ENCODE data around the gene MYLK.
"Not testable (repeated sequence)": the region's sequence is repeated elsewhere in the genome, so short reads cannot be mapped to it uniquely, and the experiment has no call there.

MYLK gene

DNA sequence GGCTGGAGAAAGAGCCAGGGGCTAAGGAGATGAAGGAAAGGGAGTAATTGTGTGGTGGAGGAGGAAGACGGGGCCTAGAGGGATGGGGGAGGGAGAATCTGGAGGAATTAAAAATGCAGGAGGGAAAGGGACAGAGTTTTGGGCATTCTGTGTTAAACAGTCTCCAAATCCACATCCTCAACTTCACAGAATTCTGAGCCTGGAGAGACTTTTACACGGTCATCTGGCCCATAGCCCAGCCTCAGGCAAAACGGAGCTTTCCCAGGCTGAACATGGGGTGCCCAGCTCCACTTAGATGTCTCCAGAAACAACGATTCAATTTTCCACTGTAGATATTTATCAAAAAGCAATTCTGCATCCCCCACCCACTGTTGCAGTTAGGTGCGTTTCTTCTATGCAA lies 161.7 kb downstream of the MYLK start:
- DNase-seq (ENCODE audit: low read depth): no peak

DNA sequence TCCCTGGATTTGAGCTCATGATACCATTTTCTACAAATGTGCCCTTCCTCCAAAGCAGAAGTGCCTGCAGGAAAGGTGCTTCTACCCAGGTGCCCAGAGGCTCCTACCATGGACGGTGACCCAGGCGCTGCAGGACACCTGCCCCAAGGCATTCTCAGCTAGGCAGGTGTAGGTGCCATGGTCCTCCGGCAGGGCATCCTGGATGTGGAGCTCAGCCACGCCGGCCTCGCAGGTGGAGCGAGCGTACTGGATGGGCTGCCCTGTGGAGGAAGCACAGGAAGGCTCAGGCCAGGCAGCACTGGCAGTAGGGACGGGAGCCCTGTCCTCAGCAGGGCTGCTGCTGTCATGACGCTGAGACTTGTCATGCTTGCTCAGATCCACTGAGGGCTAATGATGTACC lies 162.1 kb downstream of the MYLK start:
- no peak for DNase-seq (ENCODE audit: low read depth)

GRCh38 chr3:123721095-123721689 lies 162.9 kb downstream of the MYLK start:
- not testable (repeated sequence) for DNase-seq (ENCODE audit: low read depth)

DNA sequence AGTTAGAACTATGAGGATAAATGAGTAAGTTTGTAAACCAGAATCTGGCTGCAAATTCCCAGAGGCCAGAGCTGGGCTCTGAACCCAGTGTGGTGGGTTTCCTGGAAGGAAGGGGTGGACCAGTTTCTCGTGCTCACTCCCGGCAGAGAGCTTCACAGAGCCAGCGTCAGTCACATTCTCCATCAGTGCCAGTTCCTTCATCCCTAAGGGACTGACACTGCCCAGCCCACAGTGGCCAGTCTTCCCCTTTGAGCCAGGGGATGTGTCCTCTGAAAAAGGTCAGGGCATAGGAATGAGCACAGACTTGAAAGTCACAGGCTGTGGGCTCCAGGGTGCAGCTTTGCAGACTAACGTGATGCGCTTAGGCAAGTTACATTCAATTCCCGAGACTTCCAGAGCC lies 163.5 kb downstream of the MYLK start:
- no peak for DNase-seq (ENCODE audit: low read depth)

GRCh38 chr3:123719862-123720453 lies 164.2 kb downstream of the MYLK start:
- DNase-seq (ENCODE audit: low read depth): no peak

DNA sequence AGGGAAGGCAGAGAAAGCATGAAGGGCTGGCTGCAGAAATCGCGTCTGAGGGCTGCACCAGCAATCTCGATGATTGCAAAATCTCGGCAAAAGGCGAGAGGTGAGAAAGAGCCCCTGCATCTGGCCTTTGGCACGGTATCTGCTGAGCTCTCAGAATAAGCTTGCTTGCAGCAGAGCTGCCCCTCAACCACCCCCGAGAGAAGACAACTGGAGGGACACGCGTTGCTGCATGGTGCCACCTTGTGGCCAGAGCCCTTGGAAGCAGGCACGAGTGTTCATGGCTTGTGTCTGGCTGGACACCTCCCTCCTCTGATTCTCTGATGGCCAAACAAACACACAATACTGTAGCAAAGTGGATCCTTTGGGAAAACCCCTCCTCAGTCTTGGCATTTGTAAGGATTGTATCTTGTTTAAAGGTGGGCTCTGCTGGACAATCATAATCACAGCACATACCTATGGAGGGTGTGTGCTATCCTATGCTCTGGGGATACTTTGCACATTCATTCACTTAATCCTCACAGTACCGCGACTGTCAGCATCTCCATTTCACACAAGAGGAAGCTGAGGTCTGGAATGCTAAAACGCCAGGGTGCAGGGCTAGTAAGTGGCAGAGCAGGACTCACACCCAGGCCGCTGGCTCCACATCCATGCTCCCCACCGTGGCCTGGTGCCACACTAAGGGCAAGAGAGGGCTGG lies 164.9 kb downstream of the MYLK start:
- DNase-seq (ENCODE audit: low read depth): not testable (repeated sequence)

GRCh38 chr3:123718108-123718507 lies 166.0 kb downstream of the MYLK start:
- DNase-seq (ENCODE audit: low read depth): no peak

- DNase-seq (ENCODE audit: low read depth): not testable (repeated sequence)
Measured at GRCh38 chr3:123717451-123717850, 166.7 kb downstream of the MYLK start.

GRCh38 chr3:123716411-123716810 lies 167.7 kb downstream of the MYLK start:
- DNase-seq (ENCODE audit: low read depth): no peak

- no peak for DNase-seq (ENCODE audit: low read depth)
Measured at GRCh38 chr3:123713211-123713610, 170.9 kb downstream of the MYLK start.

GRCh38 chr3:123712077-123712860 lies 171.9 kb downstream of the MYLK start:
- DNase-seq (ENCODE audit: low read depth): no peak

GRCh38 chr3:123711356-123711755 lies 172.8 kb downstream of the MYLK start:
- no peak for DNase-seq (ENCODE audit: low read depth)

- DNase-seq (ENCODE audit: low read depth): no peak
Measured at GRCh38 chr3:123708531-123708930, 175.6 kb downstream of the MYLK start.

GRCh38 chr3:123707641-123708040 lies 176.5 kb downstream of the MYLK start:
- DNase-seq (ENCODE audit: low read depth): not testable (repeated sequence)

DNA sequence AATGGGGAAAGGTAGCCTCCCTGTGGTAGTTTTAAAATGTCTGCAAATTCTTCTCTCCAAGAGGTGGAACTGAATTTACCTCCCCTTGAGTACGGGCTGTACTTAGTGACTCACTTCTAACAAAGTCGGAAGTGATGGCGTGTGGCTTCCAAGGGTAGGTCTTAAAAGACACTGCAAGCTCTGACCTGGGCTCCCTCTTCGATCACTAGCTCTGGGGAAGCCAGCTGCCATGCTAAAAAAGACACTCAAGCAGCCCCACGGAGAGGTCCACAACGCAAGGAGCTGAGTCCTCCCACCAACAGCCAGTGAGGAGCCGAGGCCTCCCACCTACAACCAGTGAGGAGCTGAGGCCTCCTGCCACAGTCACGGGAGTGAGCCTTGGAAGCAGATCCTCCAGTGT lies 177.3 kb downstream of the MYLK start:
- DNase-seq (ENCODE audit: low read depth): no peak

DNA sequence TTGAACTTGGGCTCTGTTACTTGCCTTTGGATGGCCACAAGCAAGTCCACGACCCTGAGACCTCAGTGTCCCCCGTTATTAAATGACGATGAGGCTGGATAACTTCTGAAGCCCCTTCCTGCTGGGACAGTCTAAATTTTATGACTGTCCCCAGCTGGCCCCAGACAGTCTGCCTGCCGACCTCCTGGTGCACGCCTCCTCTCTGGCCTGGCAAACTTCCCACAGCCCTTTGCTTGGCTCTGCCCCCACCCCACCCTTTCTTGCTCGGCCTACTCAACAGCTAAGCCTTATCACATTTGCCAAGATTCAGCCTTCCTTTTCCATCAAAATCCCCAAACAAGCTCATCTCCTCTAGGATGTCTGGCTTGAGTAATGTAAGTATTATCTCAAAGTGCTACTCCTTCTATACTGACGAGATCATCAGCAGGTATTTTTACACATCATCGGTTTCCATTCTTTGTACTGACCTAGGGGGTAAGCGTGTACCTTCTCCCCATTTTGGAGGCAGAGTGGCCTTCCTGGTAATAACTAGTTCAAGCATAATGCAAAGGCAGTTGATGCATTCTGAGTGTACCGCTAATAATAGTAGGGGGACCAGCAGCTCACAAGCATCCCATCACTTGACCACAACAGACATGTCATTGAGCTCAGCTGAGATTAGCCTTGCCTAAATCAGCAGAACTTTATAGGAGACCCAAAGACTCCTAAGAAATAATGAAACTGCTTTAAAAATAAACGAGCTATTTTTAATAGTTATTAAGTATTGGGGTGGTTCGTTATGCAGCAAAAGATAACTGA lies 178.4 kb downstream of the MYLK start:
- DNase-seq (ENCODE audit: low read depth): no peak

- DNase-seq (ENCODE audit: low read depth): not testable (repeated sequence)
Measured at GRCh38 chr3:123703663-123704062, 180.5 kb downstream of the MYLK start.

GRCh38 chr3:123702720-123703119 lies 181.4 kb downstream of the MYLK start:
- no peak for DNase-seq (ENCODE audit: low read depth)

DNA sequence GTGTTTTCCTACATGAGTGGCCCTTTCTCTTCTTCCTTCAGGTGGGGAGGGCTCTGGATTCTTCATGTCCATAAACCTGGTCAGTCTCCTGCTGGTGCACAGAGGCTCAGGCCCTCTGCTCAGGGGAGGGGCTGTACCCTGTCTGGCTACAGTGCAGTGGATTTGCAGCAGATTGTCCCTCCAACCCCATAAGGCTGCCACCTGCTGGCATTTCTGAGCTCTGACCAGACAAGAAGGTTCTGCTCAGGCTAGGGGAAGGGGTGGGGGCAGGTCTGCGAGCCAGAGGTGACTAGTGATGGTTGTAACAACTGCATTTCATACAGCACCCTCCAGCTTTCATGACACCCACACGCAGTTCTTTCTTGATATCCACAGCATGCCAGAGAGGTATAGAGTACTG lies 182.1 kb downstream of the MYLK start:
- DNase-seq (ENCODE audit: low read depth): not testable (repeated sequence)

DNA sequence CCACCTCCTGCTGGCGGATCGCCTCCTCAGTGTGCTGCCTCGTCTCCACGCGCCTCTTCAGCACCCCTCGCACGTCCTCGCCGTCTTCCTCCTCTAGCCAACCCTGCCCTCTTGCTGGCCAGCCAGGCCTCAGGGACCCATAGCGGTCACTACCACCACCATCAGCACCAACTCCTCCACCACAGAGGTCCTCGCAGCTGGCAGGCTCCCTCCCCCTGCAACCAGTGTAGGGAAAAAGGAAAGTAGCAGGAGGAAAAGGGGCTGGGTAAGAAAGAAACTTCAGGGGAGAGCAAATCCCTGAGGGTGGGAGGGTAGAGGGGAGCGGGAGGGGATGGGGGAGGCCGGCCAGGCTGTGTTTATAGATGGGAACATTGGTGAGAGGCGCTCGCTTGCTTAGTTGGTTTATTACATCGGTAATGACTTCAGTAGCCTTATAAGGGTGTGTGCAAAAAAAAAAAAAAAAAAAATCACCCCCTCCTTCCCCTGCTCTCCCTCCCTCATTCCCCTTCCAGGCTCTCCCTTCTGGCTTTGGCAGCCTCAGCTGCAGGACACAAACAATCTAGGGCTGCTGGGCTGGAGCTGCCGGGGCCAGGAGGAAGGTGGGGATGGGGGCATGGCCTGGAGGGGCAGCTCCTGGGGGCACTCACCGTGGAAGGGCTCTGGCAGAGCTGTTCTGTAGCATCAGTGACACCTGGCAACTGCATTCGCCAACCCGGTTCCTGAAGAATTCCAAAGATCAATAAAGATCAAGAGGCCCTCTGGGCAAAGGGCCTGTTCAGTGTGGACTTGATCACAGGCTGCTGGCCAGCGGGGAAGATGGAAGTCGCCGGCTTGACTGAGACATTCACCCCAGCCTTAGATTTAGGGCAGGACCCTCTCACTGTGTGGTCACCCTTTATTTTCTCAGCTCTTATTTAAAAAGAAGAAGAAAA lies 183.1 kb downstream of the MYLK start:
- no peak for DNase-seq (ENCODE audit: low read depth)

DNA sequence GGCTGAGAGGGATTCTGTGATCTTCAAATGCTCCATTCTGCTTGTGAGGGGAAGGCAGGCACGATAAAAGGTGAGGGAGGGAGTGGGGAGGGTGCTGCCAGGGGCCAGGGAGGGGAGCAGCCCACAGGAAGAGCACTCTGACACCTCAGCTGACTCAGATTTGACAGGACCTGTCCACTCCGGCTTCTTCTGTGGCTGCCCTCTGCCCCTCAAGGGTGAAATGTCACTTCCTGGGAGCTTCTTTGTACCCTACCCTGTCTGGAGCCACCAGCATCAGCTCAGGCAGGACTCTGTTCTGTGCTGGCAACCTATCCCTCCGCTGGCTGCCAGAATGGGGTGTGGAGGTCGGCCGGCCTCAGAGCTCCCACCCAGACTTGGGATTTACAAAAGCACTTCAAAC lies 185.3 kb downstream of the MYLK start:
- no peak for DNase-seq (ENCODE audit: low read depth)

Measured in stimulated activated CD8-positive, alpha-beta memory T cell treated with anti-CD3 and anti-CD28 coated beads, Interleukin-7, amount 100 ng/mL, for 24 hours (primary cell).